PFSK-1 (cell line): Measurements from ENCODE around the gene SLC46A1.
A peak's percentile ranks its signal among the peaks of the same experiment; 100 is the strongest.

Source experiments
- FOXP2 ChIP-seq: optimal IDR thresholded peaks from 2 replicates; pipeline ENCODE3; 2011; ENCODE audit warnings: borderline replicate concordance, control low read depth, inconsistent platforms; ENCODE audit not compliant: insufficient read depth; ENCODE audit errors: extremely low read length, extremely low read depth
- POLR2AphosphoS5 ChIP-seq: IDR thresholded peaks from 2 replicates; pipeline ENCODE4 v1.6.1; 2012; ENCODE audit warnings: low read depth, mild to moderate bottlenecking, control low read depth, low read length, moderate library complexity
- REST ChIP-seq, 2 experiments: IDR thresholded peaks; 2 replicates each; pipeline versions ENCODE4 v1.6.1 to v1.8.0; 2011 to 2012; ENCODE audit warnings: low read depth in 2 of 2, low read length in 2 of 2, control low read depth in 1 of 2, inconsistent platforms in 1 of 2, mild to moderate bottlenecking in 1 of 2, moderate library complexity in 1 of 2; ENCODE audit not compliant: insufficient read depth in 1 of 2
- SIN3A ChIP-seq: IDR thresholded peaks from 2 replicates; pipeline ENCODE4 v1.6.1; 2012; ENCODE audit warnings: mild to moderate bottlenecking, low read length, moderate library complexity, borderline replicate concordance; ENCODE audit not compliant: insufficient read depth
- TAF1 ChIP-seq: IDR thresholded peaks from 2 replicates; pipeline ENCODE4 v1.6.1; 2012; ENCODE audit warnings: low read length, control low read depth, borderline replicate concordance; ENCODE audit not compliant: insufficient read depth

The SLC46A1 gene

GRCh38 chr17:28421787-28422305 is 15.8 kb upstream of the SLC46A1 start:
- TF ChIP-seq REST (IDR thresholded peaks at IDR 0.05; ENCODE audit: insufficient read depth in 1 of 2, low read depth in 2 of 2, low read length in 2 of 2) (no peak), FOXP2 (no peak), SIN3A (no peak), TAF1 (no peak), POLR2AphosphoS5 (no peak)

- TF ChIP-seq REST (IDR thresholded peaks at IDR 0.05; ENCODE audit: insufficient read depth in 1 of 2, low read depth in 2 of 2, low read length in 2 of 2) (peak in 1 of 2 experiments; percentile 61; a peak in 1 of 4 replicates), POLR2AphosphoS5 (no peak), FOXP2 (no peak), SIN3A (no peak), TAF1 (no peak)
Measured at GRCh38 chr17:28416703-28417311, 10.8 kb upstream of the SLC46A1 start.

GRCh38 chr17:28415886-28416285 is 9.9 kb upstream of the SLC46A1 start:
- TF ChIP-seq REST (IDR thresholded peaks at IDR 0.05; ENCODE audit: insufficient read depth in 1 of 2, low read depth in 2 of 2, low read length in 2 of 2) = no peak
- TF ChIP-seq POLR2AphosphoS5 = no peak
- TF ChIP-seq TAF1 = no peak
- TF ChIP-seq SIN3A = no peak
- no peak for TF ChIP-seq FOXP2

- TF ChIP-seq FOXP2 (no peak), REST (IDR thresholded peaks at IDR 0.05; ENCODE audit: insufficient read depth in 1 of 2, low read depth in 2 of 2, low read length in 2 of 2) (no peak), SIN3A (no peak), POLR2AphosphoS5 (no peak), TAF1 (no peak)
Measured at GRCh38 chr17:28413804-28414203, 7.8 kb upstream of the SLC46A1 start.

GRCh38 chr17:28412099-28412498 is 6.1 kb upstream of the SLC46A1 start:
- TF ChIP-seq SIN3A (no peak), TAF1 (no peak), POLR2AphosphoS5 (no peak), REST (IDR thresholded peaks at IDR 0.05; ENCODE audit: insufficient read depth in 1 of 2, low read depth in 2 of 2, low read length in 2 of 2) (no peak), FOXP2 (no peak)
